Fibroblast of the aortic adventitia (primary cell): ENCODE results near the gene LGR5. TPM values are rescaled to one million over a fixed set of nuclear protein-coding genes. Genes with fewer than 3 reads are reported as not detected.

Experiments used
- DNase-seq: peaks from one replicate; pipeline ENCODE4 v3.0.0-alpha.2; 2010; ENCODE audit warnings: low read depth
- H3K4me3 ChIP-seq: 2 replicates; pipeline ENCODE4 v1.5.1; 2011; ENCODE audit warnings: low read depth, mild to moderate bottlenecking, control low read depth, low read length, moderate library complexity
- total RNA-seq: library from RNA; depleted of rRNA; stranded (reverse); fragments of >200 nt; gene quantifications from 2 replicates; pipeline ENCODE4 v1.2.3, GENCODE V29; 2012; ENCODE audit warnings: low replicate concordance
- TF ChIP-seq, protein P1 (sequence below): IDR thresholded peaks from 2 replicates; pipeline ENCODE4 v1.5.1; 2011; ENCODE audit warnings: mild to moderate bottlenecking, low read length, control low read depth, inconsistent platforms; ENCODE audit not compliant: insufficient read depth

Gene LGR5
- total RNA-seq, 1 donor, result 7.8 TPM

GRCh38 chr12:71442567-71442931, 3.0 kb downstream of the LGR5 start:
- TF ChIP-seq, protein P1, sequence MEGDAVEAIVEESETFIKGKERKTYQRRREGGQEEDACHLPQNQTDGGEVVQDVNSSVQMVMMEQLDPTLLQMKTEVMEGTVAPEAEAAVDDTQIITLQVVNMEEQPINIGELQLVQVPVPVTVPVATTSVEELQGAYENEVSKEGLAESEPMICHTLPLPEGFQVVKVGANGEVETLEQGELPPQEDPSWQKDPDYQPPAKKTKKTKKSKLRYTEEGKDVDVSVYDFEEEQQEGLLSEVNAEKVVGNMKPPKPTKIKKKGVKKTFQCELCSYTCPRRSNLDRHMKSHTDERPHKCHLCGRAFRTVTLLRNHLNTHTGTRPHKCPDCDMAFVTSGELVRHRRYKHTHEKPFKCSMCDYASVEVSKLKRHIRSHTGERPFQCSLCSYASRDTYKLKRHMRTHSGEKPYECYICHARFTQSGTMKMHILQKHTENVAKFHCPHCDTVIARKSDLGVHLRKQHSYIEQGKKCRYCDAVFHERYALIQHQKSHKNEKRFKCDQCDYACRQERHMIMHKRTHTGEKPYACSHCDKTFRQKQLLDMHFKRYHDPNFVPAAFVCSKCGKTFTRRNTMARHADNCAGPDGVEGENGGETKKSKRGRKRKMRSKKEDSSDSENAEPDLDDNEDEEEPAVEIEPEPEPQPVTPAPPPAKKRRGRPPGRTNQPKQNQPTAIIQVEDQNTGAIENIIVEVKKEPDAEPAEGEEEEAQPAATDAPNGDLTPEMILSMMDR, result no peak
- H3K4me3 ChIP-seq, result no peak overlapping the region
- DNase-seq, result no peak

- DNase-seq, result no peak
- TF ChIP-seq, protein P1, result no peak
- H3K4me3 ChIP-seq, result no peak overlapping the region
Observed at GRCh38 chr12:71445071-71445470, 5.5 kb downstream of the LGR5 start.

DNA sequence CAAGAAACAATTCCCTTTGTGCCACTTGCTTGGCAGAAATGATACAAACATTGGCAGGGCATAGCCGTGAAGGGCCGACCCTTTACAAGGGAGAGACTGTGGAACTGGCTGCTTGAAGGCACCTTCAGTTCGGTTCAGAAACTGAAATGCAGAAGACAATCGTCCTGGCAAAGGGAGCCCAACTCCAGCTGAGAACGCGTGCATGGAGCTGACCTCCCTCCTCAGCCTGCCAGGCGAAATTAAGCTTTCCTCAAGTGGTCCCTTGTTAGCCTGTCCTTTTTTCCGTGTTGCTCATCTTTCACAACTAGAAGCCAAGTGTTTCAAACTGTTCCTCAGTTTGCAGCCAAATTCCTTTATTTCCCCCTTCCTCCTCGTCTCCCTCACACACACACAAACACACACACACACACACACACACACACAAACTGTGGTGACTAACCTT, 8.1 kb downstream of the LGR5 start:
- TF ChIP-seq, protein P1, result no peak
- DNase-seq, result no peak
- H3K4me3 ChIP-seq, result no peak overlapping the region

DNA sequence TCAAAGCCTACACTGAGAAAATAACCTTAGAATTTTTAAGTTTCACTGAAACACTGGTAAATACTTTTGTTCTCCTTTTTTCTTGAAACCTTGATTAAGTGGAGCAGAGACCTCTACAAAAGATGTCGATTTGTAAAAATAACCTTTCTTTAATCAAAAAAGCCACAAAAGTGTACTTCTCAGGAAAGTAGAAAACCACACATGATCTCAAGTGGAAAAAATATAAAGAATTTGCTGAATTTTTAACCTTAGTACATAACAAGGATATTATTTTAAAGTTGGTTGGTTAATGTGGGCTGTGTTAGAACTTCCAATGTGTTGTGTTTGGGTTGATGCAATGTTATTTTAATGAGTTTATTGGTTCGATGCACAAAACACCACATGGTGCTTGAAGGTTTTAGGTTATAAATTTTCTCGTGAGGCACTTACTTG, 8.6 kb downstream of the LGR5 start:
- no peak for DNase-seq
- TF ChIP-seq, protein P1, result no peak
- no peak overlapping the region for H3K4me3 ChIP-seq

DNA sequence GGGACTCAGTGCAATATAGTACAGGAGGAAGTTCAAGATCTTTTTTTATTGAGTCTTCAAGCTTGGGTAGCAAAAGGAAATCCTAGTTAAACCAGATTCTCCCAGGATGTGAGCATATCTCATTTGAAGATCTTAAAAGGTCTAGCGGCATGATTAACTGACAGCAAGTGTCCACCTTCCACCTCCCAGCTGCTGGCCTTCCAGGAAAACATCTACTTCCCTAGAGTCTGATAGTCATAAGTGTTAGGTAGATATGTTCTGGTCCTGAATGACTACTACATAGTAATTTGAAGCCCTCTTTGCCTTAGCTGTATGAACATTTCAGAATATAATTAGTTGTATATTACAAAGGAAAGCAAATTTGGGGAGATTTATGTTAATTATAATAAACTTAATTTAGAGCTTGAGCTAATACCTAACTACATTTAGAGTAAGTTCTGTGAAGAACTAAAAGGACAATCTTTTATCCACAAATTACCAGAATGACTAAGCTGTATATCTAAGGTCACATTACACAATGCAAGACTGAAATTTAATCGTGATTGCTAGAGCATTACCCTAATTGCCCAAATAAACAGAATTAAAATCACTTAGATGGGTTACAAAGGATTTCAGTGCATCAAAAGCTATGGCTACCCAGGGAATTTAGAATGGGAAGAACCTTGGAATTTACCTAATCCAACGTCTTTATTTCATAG, 9.9 kb downstream of the LGR5 start:
- no peak overlapping the region for H3K4me3 ChIP-seq
- TF ChIP-seq, protein P1, result no peak

DNA sequence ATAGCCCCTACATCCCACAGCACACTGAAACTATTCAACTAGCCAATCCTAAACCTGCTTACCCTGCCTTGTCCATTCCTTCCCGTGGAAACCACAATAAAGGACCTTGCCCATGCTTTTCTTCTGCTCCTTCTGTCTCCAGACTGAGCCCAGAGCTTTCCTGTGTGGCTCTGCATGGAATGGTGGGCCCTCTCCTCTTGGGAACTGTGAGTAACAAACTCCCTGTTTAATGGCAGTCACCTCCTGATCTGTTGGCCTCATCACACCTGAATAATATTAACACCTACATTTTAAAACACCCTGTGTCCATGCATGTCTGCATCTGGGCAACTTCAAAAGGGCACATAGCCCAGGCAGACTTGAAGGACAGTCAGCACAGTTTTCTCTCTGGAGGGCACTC, 12.4 kb downstream of the LGR5 start:
- TF ChIP-seq, protein P1, result no peak
- no peak for DNase-seq
- H3K4me3 ChIP-seq, result no peak overlapping the region

More for the DNA sequence above, 9.9 kb downstream of the LGR5 start:
- DNase-seq, result no peak

DNA sequence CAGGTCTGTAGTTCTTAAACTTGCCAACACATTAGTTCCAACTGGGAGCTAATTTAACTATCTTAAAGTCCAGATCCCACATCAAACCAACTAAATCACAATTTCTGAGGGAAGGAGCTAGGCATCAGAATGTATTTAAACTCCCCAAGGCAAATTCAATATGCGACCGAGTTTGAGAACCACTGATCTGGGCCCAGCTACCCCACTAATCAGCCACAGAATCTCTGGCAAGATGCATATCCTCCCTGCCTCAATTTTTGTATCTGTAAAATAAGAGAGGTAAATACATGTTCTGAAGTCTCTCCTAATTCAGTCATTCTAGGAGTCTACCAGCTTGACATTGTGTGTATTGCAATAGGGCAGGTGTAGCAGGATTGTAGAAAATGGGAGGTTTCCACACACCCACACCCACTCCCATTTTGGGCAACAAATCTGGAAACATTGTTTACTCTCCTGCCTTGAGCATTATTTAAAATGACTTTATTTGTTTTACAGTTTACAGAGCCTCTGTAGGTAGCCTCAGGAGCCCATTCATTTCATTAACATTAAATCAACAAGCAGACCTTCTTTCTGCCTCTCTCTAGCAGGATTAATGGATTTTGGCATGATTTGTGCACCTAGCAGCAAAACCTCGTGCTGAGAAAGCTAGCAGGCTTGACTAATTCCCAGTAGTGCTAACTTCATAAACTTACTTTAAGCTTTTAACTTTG, 15.6 kb downstream of the LGR5 start:
- TF ChIP-seq, protein P1, result no peak
- no peak for DNase-seq
- H3K4me3 ChIP-seq, result no peak overlapping the region
